SK-N-SH (cell line): ENCODE measurements around the gene GPR39. TPM values are rescaled to one million over a fixed set of nuclear protein-coding genes. Genes with fewer than 3 reads are reported as not detected.

Experiments used
- CTCF ChIA-PET: fragments of 300-600, 350-600 bp; formaldehyde crosslinking; extraction: SDS; loops from one replicate; lab custom pipeline; 2021; lab: Yijun Ruan, JAX
- POLR2A ChIA-PET: fragments of 350-600 bp; sonication (Branson Sonifier 250); formaldehyde crosslinking; extraction: SDS; loops from one replicate; lab custom pipeline; 2020; ENCODE audit warnings: antibody characterized with exemption, inconsistent platforms; lab: Yijun Ruan, JAX
- DNase-seq: peaks from one replicate; pipeline ENCODE4 v3.0.0; 2012
- H2AFZ ChIP-seq: fragments of 200-600 bp; sonication (generic); 2 replicates; pipeline ENCODE4 v1.8.1; 2016; ENCODE audit warnings: antibody characterized with exemption, mild to moderate bottlenecking, low read depth
- H3F3A ChIP-seq: fragments of 200-600 bp; sonication (generic); replicated peaks from 2 replicates; pipeline ENCODE3; 2016; ENCODE audit warnings: antibody characterized with exemption, mild to moderate bottlenecking; ENCODE audit not compliant: insufficient read depth
- H3K27ac ChIP-seq, 2 experiments: fragments of 200-500 bp in 1 of 2; fragments of 200-600 bp in 1 of 2; sonication (Bioruptor generic) in 1 of 2; sonication (generic), shearing (Covaris generic) in 1 of 2; 2 replicates each; pipeline versions ENCODE4 v1.5.1 to v1.6.1; 2014 to 2016; ENCODE audit warnings: low read depth in 2 of 2, inconsistent platforms in 1 of 2, low read length in 1 of 2, mild to moderate bottlenecking in 1 of 2, mixed read lengths in 1 of 2
- H3K27me3 ChIP-seq: fragments of 200-600 bp; sonication (generic), shearing (Covaris generic); 2 replicates; pipeline ENCODE4 v1.6.1; 2016; ENCODE audit warnings: mixed run types; ENCODE audit not compliant: insufficient read depth
- H3K36me3 ChIP-seq, 2 experiments: fragments of 200-500 bp in 1 of 2; fragments of 200-600 bp in 1 of 2; sonication (Bioruptor generic) in 1 of 2; sonication (generic) in 1 of 2; replicated peaks in 1 of 2; 2 replicates each; pipeline versions ENCODE3 to v1.5.1; 2014 to 2016; ENCODE audit warnings: low read length in 1 of 2, mild to moderate bottlenecking in 1 of 2; ENCODE audit not compliant: insufficient read depth in 2 of 2, control insufficient read depth in 1 of 2
- H3K4me1 ChIP-seq, 2 experiments: fragments of 200-500 bp in 1 of 2; fragments of 200-600 bp in 1 of 2; sonication (Bioruptor generic) in 1 of 2; sonication (generic), shearing (Covaris generic) in 1 of 2; 2 replicates each; pipeline versions ENCODE4 v1.5.1 to v1.6.1; 2014 to 2016; ENCODE audit warnings: low read depth in 1 of 2, low read length in 1 of 2, mixed run types in 1 of 2; ENCODE audit not compliant: insufficient read depth in 2 of 2, control insufficient read depth in 1 of 2
- H3K4me2 ChIP-seq: fragments of 200-600 bp; sonication (generic), shearing (Covaris generic); 2 replicates; pipeline ENCODE4 v1.6.1; 2017; ENCODE audit warnings: mixed run types
- H3K4me3 ChIP-seq, 2 experiments: fragments of 200-500 bp in 1 of 2; fragments of 200-600 bp in 1 of 2; sonication (Bioruptor generic) in 1 of 2; sonication (generic), shearing (Covaris generic) in 1 of 2; 2 replicates each; pipeline versions ENCODE4 v1.5.1 to v1.8.1; 2014 to 2016; ENCODE audit warnings: low read depth in 2 of 2, inconsistent platforms in 1 of 2, low read length in 1 of 2, mild to moderate bottlenecking in 1 of 2, mixed read lengths in 1 of 2, moderate library complexity in 1 of 2
- H3K79me2 ChIP-seq: fragments of 200-600 bp; sonication (generic); 2 replicates; pipeline ENCODE4 v1.8.1; 2017; ENCODE audit warnings: mild to moderate bottlenecking; ENCODE audit not compliant: insufficient read depth
- H3K9ac ChIP-seq: fragments of 200-600 bp; sonication (generic); 2 replicates; pipeline ENCODE4 v1.6.1; 2017; ENCODE audit warnings: mixed run types
- H3K9me2 ChIP-seq: fragments of 200-600 bp; sonication (generic); 2 replicates; pipeline ENCODE4 v1.6.1; 2017; ENCODE audit warnings: mixed run types
- H3K9me3 ChIP-seq: fragments of 200-600 bp; sonication (generic); 2 replicates; pipeline ENCODE4 v1.6.1; 2017; ENCODE audit warnings: mixed run types, mild to moderate bottlenecking, moderate library complexity
- H4K20me1 ChIP-seq: fragments of 200-600 bp; sonication (generic); 2 replicates; pipeline ENCODE4 v1.6.1; 2017; ENCODE audit warnings: mild to moderate bottlenecking, mixed run types; ENCODE audit not compliant: insufficient read depth
- EP300 ChIP-seq, 2 experiments: IDR thresholded peaks; 2 replicates each; pipeline versions ENCODE4 v1.4.0 to v1.6.1; 2012; ENCODE audit warnings: borderline replicate concordance in 1 of 2, low read depth in 1 of 2, low read length in 1 of 2
- FOSL2 ChIP-seq: IDR thresholded peaks from 2 replicates; pipeline ENCODE4 v1.4.0; 2012; ENCODE audit warnings: low read depth, mild to moderate bottlenecking, moderate library complexity, borderline replicate concordance
- GABPA ChIP-seq: IDR thresholded peaks from 2 replicates; pipeline ENCODE4 v1.4.0; 2012; ENCODE audit warnings: low read depth, mild to moderate bottlenecking
- IRF3 ChIP-seq: fragments of 150-350 bp; IDR thresholded peaks from 2 replicates; pipeline ENCODE4 v1.6.1; 2016; ENCODE audit warnings: mild to moderate bottlenecking, low read depth, low read length
- JUND ChIP-seq: IDR thresholded peaks from 2 replicates; pipeline ENCODE4 v1.4.0; 2012
- MEF2A ChIP-seq: IDR thresholded peaks from 2 replicates; pipeline ENCODE4 v1.4.0; 2012; ENCODE audit warnings: low read depth, borderline replicate concordance
- MXI1 ChIP-seq: IDR thresholded peaks from 2 replicates; pipeline ENCODE4 v1.6.1; 2012; ENCODE audit warnings: mild to moderate bottlenecking, low read depth, low read length, improper control_type of control experiment
- NFIC ChIP-seq: IDR thresholded peaks from 2 replicates; pipeline ENCODE4 v1.4.0; 2012; ENCODE audit warnings: borderline replicate concordance
- NRF1 ChIP-seq: IDR thresholded peaks from 2 replicates; pipeline ENCODE4 v1.6.1; 2012; ENCODE audit warnings: low read depth, mild to moderate bottlenecking, low read length
- PBX3 ChIP-seq: IDR thresholded peaks from 2 replicates; pipeline ENCODE4; 2012
- POLR2AphosphoS5 ChIP-seq: IDR thresholded peaks from 2 replicates; pipeline ENCODE4 v1.6.1; 2012; ENCODE audit warnings: low read depth, low read length
- RAD21 ChIP-seq: IDR thresholded peaks from 2 replicates; pipeline ENCODE4 v1.6.1; 2012; ENCODE audit warnings: mild to moderate bottlenecking, low read length
- RCOR1 ChIP-seq: fragments of 150-350 bp; IDR thresholded peaks from 2 replicates; pipeline ENCODE4 v1.6.1; 2017; ENCODE audit warnings: antibody characterized with exemption, low read length
- REST ChIP-seq: IDR thresholded peaks from 2 replicates; pipeline ENCODE4 v1.6.1; 2012; ENCODE audit warnings: mild to moderate bottlenecking, low read depth, low read length, moderate library complexity
- SIN3A ChIP-seq: IDR thresholded peaks from 2 replicates; pipeline ENCODE4 v1.6.1; 2012; ENCODE audit warnings: low read depth, mild to moderate bottlenecking, low read length, moderate library complexity, borderline replicate concordance
- SMC3 ChIP-seq: IDR thresholded peaks from 2 replicates; pipeline ENCODE4 v1.6.1; 2012; ENCODE audit warnings: low read depth, low read length, improper control_type of control experiment
- ZBTB33 ChIP-seq: IDR thresholded peaks from 2 replicates; pipeline ENCODE4 v1.4.0; 2012; ENCODE audit warnings: low read depth, borderline replicate concordance
- WGBS: methylation state at CpG from one replicate; pipeline ENCODE4 v1.1.6; 2017; ENCODE audit warnings: low lambda C conversion rate; 5-methylcytosine and 5-hydroxymethylcytosine counted together
- polyA plus RNA-seq, 3 experiments: library from polyadenylated mRNA; depleted of rRNA; stranded (reverse); fragments of >200 nt; gene quantifications; 2 replicates each; pipeline ENCODE4 v1.2.3, GENCODE V29; 2012
- TF ChIP-seq, protein P1 (sequence below): IDR thresholded peaks from 2 replicates; pipeline ENCODE4 v1.4.0; 2012; ENCODE audit warnings: low read depth

The GPR39 gene
- polyA plus RNA-seq, 1 of the 3 experiments (the other 2 are of a cell fraction) = 2.3 TPM

GRCh38 chr2:132617989-132618388 is 201.4 kb downstream of the GPR39 start:
- 68% methylated on average over 3 of the region's 3 CpGs for WGBS
- Histone ChIP-seq H3K27ac (no peak overlapping the region), H3F3A (no peaks in the 10 kb centered on the region), H3K9ac (no peak overlapping the region), H3K4me3 (no peak overlapping the region), H3K4me1 (no peaks in the 10 kb centered on the region; a peak in 1 of 4 replicates), H3K36me3 (no peaks in the 10 kb centered on the region), H3K79me2 (no peaks in the 10 kb centered on the region), H4K20me1 (no peaks in the 10 kb centered on the region), H3K9me2 (no peaks in the 10 kb centered on the region), H3K4me2 (no peak overlapping the region), H3K9me3 (no peaks in the 10 kb centered on the region), H2AFZ (no peak overlapping the region), H3K27me3 (no peaks in the 10 kb centered on the region)
- DNase-seq = no peak
- ChIA-PET POLR2A (no interaction called here), CTCF (interaction anchor here (1.2 kb wide), 1 partner anchor 15 kb away, joined by 3 read pairs; no protein-coding TSS in a partner anchor)
- TF ChIP-seq NFIC (no peak), PBX3 (no peak), NRF1 (no peak), POLR2AphosphoS5 (no peak), MXI1 (no peak), EP300 (IDR thresholded peaks at IDR 0.05; ENCODE audit: borderline replicate concordance in 1 of 2, low read depth in 1 of 2, low read length in 1 of 2) (no peak), ZBTB33 (no peak), JUND (no peak), RCOR1 (no peak), GABPA (no peak), REST (no peak), RAD21 (no peak), MEF2A (no peak), SIN3A (no peak), IRF3 (no peak), SMC3 (no peak), FOSL2 (no peak)
- TF ChIP-seq, protein P1, sequence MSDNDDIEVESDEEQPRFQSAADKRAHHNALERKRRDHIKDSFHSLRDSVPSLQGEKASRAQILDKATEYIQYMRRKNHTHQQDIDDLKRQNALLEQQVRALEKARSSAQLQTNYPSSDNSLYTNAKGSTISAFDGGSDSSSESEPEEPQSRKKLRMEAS = no peak
